Measurements from ENCODE around the gene NGDN. TPM values are rescaled to one million over a fixed set of nuclear protein-coding genes. Genes with fewer than 3 reads are reported as not detected.
A peak's percentile ranks its signal among the peaks of the same experiment; 100 is the strongest.

Gene NGDN
- total and polyA plus RNA-seq, 2 of the 4 experiments (the other 2 are of a cell fraction) = 48.1 to 49.8 TPM

GRCh38 chr14:23492618-23493272 is 23.2 kb downstream of the NGDN start:
- no peak overlapping the region for H2BK15ac ChIP-seq (ENCODE audit: low read depth, low read length)
- H3K27me3 ChIP-seq (ENCODE audit: control insufficient read depth, insufficient read depth, low read length) = no peaks in the 10 kb centered on the region
- no peak overlapping the region for H3K56ac ChIP-seq (ENCODE audit: extremely low read depth, insufficient read depth, low read length)
- H3K9me1 ChIP-seq (ENCODE audit: insufficient read depth, low read length) = no peaks in the 10 kb centered on the region
- no peak overlapping the region for H3K9ac ChIP-seq (ENCODE audit: low read depth, low read length)
- intact Hi-C loops (cut with micrococcal nuclease) = no loop called here
- H3K18ac ChIP-seq (ENCODE audit: low read depth, low read length) = no peak overlapping the region
- peak; percentile 57 for ATAC-seq (ENCODE audit: low read depth)
- no peaks in the 10 kb centered on the region for H4K20me1 ChIP-seq (ENCODE audit: insufficient read depth, low read length)
- no peak overlapping the region for H2BK20ac ChIP-seq (ENCODE audit: low read depth, low read length)
- no peak overlapping the region for H2BK120ac ChIP-seq (ENCODE audit: low read depth, low read length)
- no peak overlapping the region for H3K27ac ChIP-seq (ENCODE audit: insufficient read depth, low read length)
- H2AK9ac ChIP-seq (replicated peaks; ENCODE audit: low read depth, low read length, poor library complexity) = no peak overlapping the region
- no peak overlapping the region for H2AFZ ChIP-seq (replicated peaks; ENCODE audit: low read length, poor library complexity)
- H4K5ac ChIP-seq (ENCODE audit: low read depth, low read length) = no peak overlapping the region
- H3K14ac ChIP-seq (replicated peaks; ENCODE audit: low read depth, low read length) = no peak overlapping the region
- H3K4me1 ChIP-seq (ENCODE audit: control insufficient read depth, insufficient read depth, low read length) = no peaks in the 10 kb centered on the region
- no peak overlapping the region for H3K23ac ChIP-seq (ENCODE audit: low read depth, low read length)
- H4K91ac ChIP-seq (ENCODE audit: insufficient read depth, low read depth, low read length) = no peak overlapping the region
- BruUV-seq (replicated peaks) = no TSS peak
- no peaks in the 10 kb centered on the region for H3K9me3 ChIP-seq (ENCODE audit: control insufficient read depth, insufficient read depth, low read length)
- CTCF ChIA-PET = no interaction called here
- dilution Hi-C loops (cut with HindIII; ENCODE audit: low sequenced_read_pairs, unreplicated experiment) = no loop called here
- H3K36me3 ChIP-seq (ENCODE audit: control insufficient read depth, insufficient read depth, low read length) = no peaks in the 10 kb centered on the region; the same call in 1 of the 2 replicates
- H3K4me2 ChIP-seq (ENCODE audit: low read depth, low read length) = no peak overlapping the region
- POLR2A ChIA-PET (ENCODE audit: unreplicated experiment) = no interaction called here
- in situ Hi-C loops (cut with MboI; ENCODE audit: low sequenced_read_pairs) = no loop called here
- peak; percentile 13 for DNase-seq
- TF ChIP-seq RCOR1 (IDR thresholded peaks at IDR 0.05; ENCODE audit: insufficient replicate concordance, low read length) = no peak
- TF ChIP-seq BHLHE40 (IDR thresholded peaks at IDR 0.05; ENCODE audit: low read depth, low read length) = no peak
- TF ChIP-seq FOS (IDR thresholded peaks at IDR 0.05; ENCODE audit: low read depth, low read length) = no peak
- no peak for TF ChIP-seq CEBPB (IDR thresholded peaks at IDR 0.05; ENCODE audit: low read depth, low read length)
- no peak for TF ChIP-seq ELK1 (IDR thresholded peaks at IDR 0.05; ENCODE audit: borderline replicate concordance, low read depth, low read length)
- TF ChIP-seq RFX5 (IDR thresholded peaks at IDR 0.05; ENCODE audit: low read depth, low read length) = no peak
- TF ChIP-seq NFE2L2 (IDR thresholded peaks at IDR 0.05; ENCODE audit: low read depth, low read length) = no peak
- no peak for TF ChIP-seq MXI1 (IDR thresholded peaks at IDR 0.05; ENCODE audit: borderline replicate concordance, low read depth, low read length)
- no peak for TF ChIP-seq CHD1 (IDR thresholded peaks at IDR 0.05; ENCODE audit: low read depth, low read length)
- no peak for TF ChIP-seq POLR2A (IDR thresholded peaks at IDR 0.05; ENCODE audit: low read depth, low read length)
- TF ChIP-seq USF2 (IDR thresholded peaks at IDR 0.05; ENCODE audit: low read depth, low read length) = no peak
- TF ChIP-seq RAD21 (IDR thresholded peaks at IDR 0.05; ENCODE audit: low read length) = no peak
- TF ChIP-seq MAFK (IDR thresholded peaks at IDR 0.05; ENCODE audit: low read depth, low read length) = no peak
- no peak for TF ChIP-seq SMC3 (IDR thresholded peaks at IDR 0.05; ENCODE audit: low read depth, low read length)
- no peak for TF ChIP-seq CTCF (conservative IDR thresholded peaks at IDR 0.05; ENCODE audit: low read depth, low read length)
- TF ChIP-seq MAZ (IDR thresholded peaks at IDR 0.05; ENCODE audit: borderline replicate concordance, low read depth, low read length) = no peak
- H2AK5ac ChIP-seq (ENCODE audit: low read depth, low read length) = no peak overlapping the region
- no peak overlapping the region for H3K4ac ChIP-seq (ENCODE audit: low read depth, low read length)
- no peaks in the 10 kb centered on the region for H3K79me1 ChIP-seq (ENCODE audit: low read depth in 1 of 2, low read length in 2 of 2)
- H3K4me3 ChIP-seq (ENCODE audit: insufficient read depth, low read depth, low read length) = no peak overlapping the region
- no peak overlapping the region for H2BK5ac ChIP-seq (ENCODE audit: low read depth, low read length, poor library complexity, severe bottlenecking)
- no peak overlapping the region for H4K8ac ChIP-seq (ENCODE audit: low read depth in 2 of 2, low read length in 2 of 2)

Data from IMR-90 (cell line).